B cell (primary cell): ENCODE data around the gene TEKT2.

Source experiments
- EZH2 ChIP-seq: IDR thresholded peaks from 2 replicates; pipeline ENCODE4 v1.6.1; 2012; ENCODE audit warnings: borderline replicate concordance, low read depth, mild to moderate bottlenecking, moderate library complexity, low read length; ENCODE audit not compliant: insufficient read depth, poor library complexity, severe bottlenecking
- TF ChIP-seq, protein P1 (sequence below): fragments of 200-600 bp; IDR thresholded peaks from one replicate; pipeline ENCODE4 v1.8.0; 2022; ENCODE audit warnings: antibody characterized with exemption, mild to moderate bottlenecking

DNA sequence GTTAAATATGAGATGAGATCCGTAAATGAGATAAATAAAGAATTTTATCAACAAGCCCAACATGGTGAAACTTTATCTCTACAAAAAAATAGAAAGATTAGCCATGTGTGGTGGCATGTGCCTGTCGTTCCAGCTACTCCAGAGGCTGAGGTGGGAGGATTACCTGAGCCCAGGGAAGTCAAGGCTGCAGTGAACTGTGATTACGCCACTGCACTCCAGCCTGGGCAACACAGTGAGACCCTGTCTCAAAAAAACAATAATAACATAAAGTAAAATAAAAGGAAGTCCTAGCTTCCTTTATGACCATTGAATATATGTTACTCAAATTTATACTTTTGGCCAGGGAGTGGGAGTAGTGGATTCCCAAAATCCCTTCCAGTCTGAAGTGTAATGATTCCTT, 48.7 kb upstream of the TEKT2 start:
- TF ChIP-seq, protein P1, sequence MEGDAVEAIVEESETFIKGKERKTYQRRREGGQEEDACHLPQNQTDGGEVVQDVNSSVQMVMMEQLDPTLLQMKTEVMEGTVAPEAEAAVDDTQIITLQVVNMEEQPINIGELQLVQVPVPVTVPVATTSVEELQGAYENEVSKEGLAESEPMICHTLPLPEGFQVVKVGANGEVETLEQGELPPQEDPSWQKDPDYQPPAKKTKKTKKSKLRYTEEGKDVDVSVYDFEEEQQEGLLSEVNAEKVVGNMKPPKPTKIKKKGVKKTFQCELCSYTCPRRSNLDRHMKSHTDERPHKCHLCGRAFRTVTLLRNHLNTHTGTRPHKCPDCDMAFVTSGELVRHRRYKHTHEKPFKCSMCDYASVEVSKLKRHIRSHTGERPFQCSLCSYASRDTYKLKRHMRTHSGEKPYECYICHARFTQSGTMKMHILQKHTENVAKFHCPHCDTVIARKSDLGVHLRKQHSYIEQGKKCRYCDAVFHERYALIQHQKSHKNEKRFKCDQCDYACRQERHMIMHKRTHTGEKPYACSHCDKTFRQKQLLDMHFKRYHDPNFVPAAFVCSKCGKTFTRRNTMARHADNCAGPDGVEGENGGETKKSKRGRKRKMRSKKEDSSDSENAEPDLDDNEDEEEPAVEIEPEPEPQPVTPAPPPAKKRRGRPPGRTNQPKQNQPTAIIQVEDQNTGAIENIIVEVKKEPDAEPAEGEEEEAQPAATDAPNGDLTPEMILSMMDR: no peak
- no peak for TF ChIP-seq EZH2
